K562 (cell line): ENCODE data around the gene CD34. TPM values are rescaled to one million over a fixed set of nuclear protein-coding genes. Genes with fewer than 3 reads are reported as not detected.

Experiments
- ATAC-seq: fragments of 200-7000 bp; cut with Tn5 transposase; 3 replicates; pipeline ENCODE4 v1.9.1; 2020; ENCODE audit warnings: moderate library complexity
- BruUV-seq: library from RNA; stranded (reverse); fragments of 400-500 nt; replicated peaks from 2 replicates; lab custom pipeline; 2021; lab: Mats Ljungman, UMichigan
- CTCF ChIA-PET: fragments of 300-600 bp; formaldehyde crosslinking; extraction: SDS; loops from one replicate; lab custom pipeline; 2021; ENCODE audit warnings: low intra/inter-chr PET ratio; lab: Yijun Ruan, JAX
- POLR2A ChIA-PET: fragments of 300-600, 350-650 bp; sonication (Branson Sonifier 250); formaldehyde crosslinking; extraction: SDS; loops from one replicate; lab custom pipeline; 2021; ENCODE audit warnings: antibody characterized with exemption, inconsistent platforms; lab: Yijun Ruan, JAX
- DNase-seq, 4 experiments: peaks; one replicate each; pipeline versions ENCODE4 v3.0.0 to v3.0.0-alpha.2; 2011 to 2018; ENCODE audit warnings: low spot score in 3 of 4, mixed read lengths in 3 of 4; ENCODE audit errors: extremely low read depth in 1 of 4
- FAIRE-seq: peaks from 2 replicates; lab custom pipeline; 2011; peaks lifted over from hg19 to GRCh38; lab: Jason Lieb, UNC
- H2AFZ ChIP-seq: 2 replicates; pipeline ENCODE4 v1.6.0; 2011; ENCODE audit warnings: low read depth, low read length, control low read depth, inconsistent platforms
- H3K27ac ChIP-seq: fragments of 200-600 bp; 3 replicates; pipeline ENCODE4 v1.8.0; 2011; ENCODE audit warnings: low read depth, mild to moderate bottlenecking, control low read depth, inconsistent platforms, low read length, moderate library complexity, mixed read lengths; ENCODE audit errors: extremely low read depth
- H3K27me3 ChIP-seq, 2 experiments: fragments of 300-600 bp in 1 of 2; 2 replicates in 1 of 2; 3 replicates in 1 of 2; pipeline versions ENCODE4 v1.6.0 to v1.8.0; 2011; ENCODE audit warnings: inconsistent platforms in 2 of 2, low read length in 2 of 2, mild to moderate bottlenecking in 1 of 2, mixed read lengths in 1 of 2, moderate library complexity in 1 of 2; ENCODE audit not compliant: control insufficient read depth in 2 of 2, insufficient read depth in 2 of 2
- H3K36me3 ChIP-seq: fragments of 300-600 bp; 3 replicates; pipeline ENCODE4 v1.8.0; 2011; ENCODE audit warnings: mild to moderate bottlenecking, low read length, inconsistent platforms; ENCODE audit not compliant: control insufficient read depth, insufficient read depth
- H3K4me1 ChIP-seq, 2 experiments: fragments of 200-600 bp in 1 of 2; replicated peaks in 1 of 2; 2 replicates in 1 of 2; 3 replicates in 1 of 2; pipeline versions ENCODE4 v1.5.1 to v1.8.0; 2011; ENCODE audit warnings: inconsistent platforms in 2 of 2, low read length in 2 of 2, mild to moderate bottlenecking in 1 of 2, mixed read lengths in 1 of 2, moderate library complexity in 1 of 2; ENCODE audit not compliant: control insufficient read depth in 2 of 2, insufficient read depth in 2 of 2
- H3K4me2 ChIP-seq: 2 replicates; pipeline ENCODE4 v1.6.1; 2011; ENCODE audit warnings: low read length, control low read depth, inconsistent platforms, mixed read lengths; ENCODE audit not compliant: insufficient read depth
- H3K4me3 ChIP-seq: fragments of 200-600 bp; sonication (generic), shearing (Covaris generic); 2 replicates; pipeline ENCODE4 v1.5.1; 2016; ENCODE audit warnings: control low read depth, inconsistent platforms
- H3K79me2 ChIP-seq: fragments of 200-600 bp; 3 replicates; pipeline ENCODE4 v1.8.0; 2011; ENCODE audit warnings: low read length, inconsistent platforms; ENCODE audit not compliant: control insufficient read depth, insufficient read depth
- H3K9ac ChIP-seq, 2 experiments: 2 replicates each; pipeline versions ENCODE4 v1.6.0 to v1.6.1; 2011; ENCODE audit warnings: low read depth in 2 of 2, low read length in 2 of 2, control low read depth in 1 of 2, inconsistent platforms in 1 of 2, mild to moderate bottlenecking in 1 of 2, mixed read lengths in 1 of 2; ENCODE audit not compliant: insufficient read depth in 1 of 2
- H3K9me1 ChIP-seq: one replicate; pipeline ENCODE4 v1.6.0; 2011; ENCODE audit warnings: inconsistent platforms, mild to moderate bottlenecking, low read length, moderate library complexity; ENCODE audit not compliant: control insufficient read depth, insufficient read depth
- H3K9me3 ChIP-seq: replicated peaks from 2 replicates; pipeline ENCODE4 v1.5.1; 2011; ENCODE audit warnings: low read depth, low read length, inconsistent platforms; ENCODE audit not compliant: control insufficient read depth, insufficient read depth
- H4K20me1 ChIP-seq: replicated peaks from 2 replicates; pipeline ENCODE4 v1.6.1; 2011; ENCODE audit warnings: low read length, inconsistent platforms, mixed read lengths; ENCODE audit not compliant: control insufficient read depth, insufficient read depth
- ASH1L ChIP-seq: fragments of 450-650 bp; IDR thresholded peaks from 2 replicates; pipeline ENCODE4 v1.6.1; 2018; ENCODE audit warnings: borderline replicate concordance, mild to moderate bottlenecking, low read depth; ENCODE audit not compliant: partially characterized antibody
- BCL6 ChIP-seq: fragments of 250-450 bp; sonication (Bioruptor Pico); IDR thresholded peaks from 2 replicates; pipeline ENCODE4 v1.4.0; 2020
- BRCA1 ChIP-seq, 2 experiments: fragments of 450-650 bp in 1 of 2; sonication (generic) in 1 of 2; formaldehyde crosslinking in 1 of 2; IDR thresholded peaks; 2 replicates each; pipeline versions ENCODE4 v1.5.0 to v1.6.1; 2017 to 2020; ENCODE audit warnings: mild to moderate bottlenecking in 1 of 2, missing genetic modification reagents in 1 of 2
- CTBP1 ChIP-seq: fragments of 450-650 bp; IDR thresholded peaks from 2 replicates; pipeline ENCODE4 v1.6.1; 2016; ENCODE audit warnings: borderline replicate concordance
- FOXA1 ChIP-seq: fragments of 450-650 bp; IDR thresholded peaks from 2 replicates; pipeline ENCODE4 v1.6.1; 2016; ENCODE audit warnings: mild to moderate bottlenecking, borderline replicate concordance
- GATAD2B ChIP-seq: fragments of 450-650 bp; IDR thresholded peaks from 2 replicates; pipeline ENCODE4 v1.6.1; 2017; ENCODE audit warnings: mild to moderate bottlenecking, borderline replicate concordance
- HMBOX1 ChIP-seq: sonication (generic); IDR thresholded peaks from 2 replicates; pipeline ENCODE4 v1.6.1; 2016
- HOXB6 ChIP-seq: fragments of 250-450 bp; sonication (Bioruptor Pico); IDR thresholded peaks from 2 replicates; pipeline ENCODE4 v1.5.1; 2022; ENCODE audit warnings: mild to moderate bottlenecking, borderline replicate concordance
- KAT7 ChIP-seq: sonication (generic); formaldehyde crosslinking; IDR thresholded peaks from 2 replicates; pipeline ENCODE4 v1.8.0; 2022; ENCODE audit warnings: missing genetic modification reagents, mild to moderate bottlenecking, borderline replicate concordance
- LEF1 ChIP-seq: fragments of 450-650 bp; IDR thresholded peaks from 2 replicates; pipeline ENCODE4 v1.6.1; 2016; ENCODE audit warnings: mild to moderate bottlenecking
- MTA1 ChIP-seq: fragments of 450-650 bp; IDR thresholded peaks from 2 replicates; pipeline ENCODE4 v1.6.1; 2017; ENCODE audit warnings: borderline replicate concordance
- NCOA2 ChIP-seq, 2 experiments: fragments of 450-650 bp; IDR thresholded peaks; 2 replicates each; pipeline ENCODE4 v1.6.1; 2018; ENCODE audit warnings: mild to moderate bottlenecking in 2 of 2, moderate library complexity in 1 of 2; ENCODE audit not compliant: partially characterized antibody in 2 of 2
- NCOA6 ChIP-seq: fragments of 450-650 bp; IDR thresholded peaks from 2 replicates; pipeline ENCODE4 v1.6.1; 2017; ENCODE audit warnings: mild to moderate bottlenecking
- NFIC ChIP-seq: fragments of 450-650 bp; IDR thresholded peaks from 2 replicates; pipeline ENCODE4 v1.6.1; 2017; ENCODE audit warnings: mild to moderate bottlenecking, inconsistent platforms
- NR4A1 ChIP-seq, 2 experiments: fragments of 250-450 bp in 1 of 2; fragments of 450-650 bp in 1 of 2; sonication (Bioruptor Pico) in 1 of 2; IDR thresholded peaks; 2 replicates each; pipeline versions ENCODE4 v1.4.0 to v1.6.1; 2016 to 2020; ENCODE audit warnings: mild to moderate bottlenecking in 2 of 2, missing compliant biosample characterization in 1 of 2, missing genetic modification characterization in 1 of 2, moderate library complexity in 1 of 2
- POU5F1 ChIP-seq: fragments of 150-350 bp; IDR thresholded peaks from 2 replicates; pipeline ENCODE4 v1.6.1; 2014; ENCODE audit warnings: borderline replicate concordance, low read length, low read depth, mild to moderate bottlenecking; ENCODE audit not compliant: partially characterized antibody
- SPI1 ChIP-seq: IDR thresholded peaks from 2 replicates; pipeline ENCODE4 v1.6.1; 2011; ENCODE audit warnings: low read depth, low read length, control low read depth, borderline replicate concordance
- TARDBP ChIP-seq: fragments of 450-650 bp; IDR thresholded peaks from 2 replicates; pipeline ENCODE4 v1.6.1; 2016
- ZNF354B ChIP-seq: fragments of 250-450 bp; sonication (Bioruptor Pico); IDR thresholded peaks from 2 replicates; pipeline ENCODE4 v1.4.0; 2020
- ZNF408 ChIP-seq: fragments of 250-450 bp; sonication (Bioruptor Pico); IDR thresholded peaks from 2 replicates; pipeline ENCODE4 v1.4.0; 2020; ENCODE audit warnings: low read depth, mild to moderate bottlenecking, moderate library complexity
- WGBS: fragments of 100-300 bp; shearing (Covaris generic); methylation state at CpG from one replicate; pipeline ENCODE4 v1.1.6; 2016; ENCODE audit warnings: low coverage, mixed read lengths; ENCODE audit not compliant: insufficient coverage; ENCODE audit errors: missing lambda C conversion rate; 5-methylcytosine and 5-hydroxymethylcytosine counted together
- in situ Hi-C: fragments of 300-500 bp; cut with MboI; formaldehyde crosslinking; loops from 4 replicates; pipeline ENCODE4 v1.15.0; 2018; ENCODE audit warnings: inconsistent platforms, mixed read lengths
- intact Hi-C: fragments of 100-400 bp; cut with micrococcal nuclease; formaldehyde crosslinking; loops from 2 replicates; pipeline ENCODE4 v1.14.2; 2022
- polyA plus RNA-seq, 8 experiments: library from polyadenylated mRNA; depleted of rRNA in 4 of 8; stranded (reverse) in 5 of 8; unstranded in 3 of 8; fragments of >200 nt; fragmentation: Nextera tagmentation in 2 of 8; fragmentation: Illumina TruSeq in 1 of 8; extraction: Ambion mirVana in 2 of 8; extraction: Trizol in 1 of 8; gene quantifications; 2 replicates each; pipeline versions ENCODE4 v1.2.1 to v1.2.3, GENCODE V29; 2011 to 2014; ENCODE audit warnings: inconsistent platforms in 1 of 8, missing spikeins in 1 of 8
- total RNA-seq, 7 experiments: library from RNA; depleted of rRNA in 6 of 7; stranded (reverse); fragments of >200 nt in 6 of 7; fragmentation: Illumina TruSeq in 2 of 7; extraction: Trizol in 2 of 7; gene quantifications; 2 replicates each; pipeline versions ENCODE4 v1.2.1 to v1.2.3, GENCODE V29; 2011 to 2021; ENCODE audit warnings: low replicate concordance in 1 of 7

Gene CD34
- total and polyA plus RNA-seq, 9 of the 15 experiments (the other 6 are each of a cell fraction or from before 2014, with no cell fraction given): not detected

DNA sequence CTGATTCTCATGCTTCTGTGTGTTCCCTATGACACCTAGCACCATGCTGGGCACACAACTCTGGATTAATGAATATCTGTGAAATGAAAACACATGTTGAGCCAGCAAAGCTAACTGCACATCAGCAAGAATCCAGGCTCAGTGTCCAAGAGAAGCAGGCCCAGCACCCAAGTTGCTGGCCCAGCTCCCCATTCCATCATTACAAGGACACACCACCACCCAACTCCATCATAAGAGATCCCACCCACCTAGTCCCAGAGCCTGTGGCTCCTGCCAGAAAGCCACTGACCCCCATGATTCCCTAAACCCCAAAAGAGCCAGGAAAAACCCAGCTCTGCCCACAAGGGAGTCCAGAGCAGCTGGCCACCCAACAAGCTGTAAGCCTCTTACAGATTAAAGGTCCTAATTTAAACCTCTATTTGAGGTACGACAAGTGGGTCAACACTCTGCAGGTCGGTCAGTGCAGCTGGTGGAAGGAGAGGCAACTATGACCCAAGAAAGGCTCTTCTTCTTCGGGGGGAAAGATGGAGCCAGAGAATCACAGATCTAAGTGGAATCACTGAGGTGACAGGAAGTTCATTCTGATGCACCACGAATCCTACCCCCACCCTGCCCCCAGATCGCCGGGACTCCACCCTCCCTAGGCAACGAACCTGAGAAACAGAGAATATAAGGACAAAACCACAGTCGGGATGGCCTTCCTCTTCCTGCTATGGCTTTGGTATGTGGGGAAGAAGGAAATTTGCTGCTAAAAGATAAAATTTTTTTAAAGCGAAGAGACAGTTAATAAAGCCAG is 58.2 kb downstream of the CD34 start:
- FAIRE-seq (no peak), ATAC-seq (no peak), DNase-seq (no peak)
- ChIA-PET POLR2A (interaction anchor here (0.6 to 1.3 kb wide), 5 partner anchors 11 to 917 kb away, joined by 3 to 4 read pairs (median 3); no protein-coding TSS in a partner anchor), CTCF (no interaction called here)
- H3K27ac ChIP-seq: no peak overlapping the region
- no peak overlapping the region for H3K4me3 ChIP-seq
- no peak overlapping the region for H3K9ac ChIP-seq
- no peaks in the 10 kb centered on the region for H3K9me1 ChIP-seq
- H4K20me1 ChIP-seq: no peaks in the 10 kb centered on the region; the same call in 1 of the 2 replicates
- WGBS: 37% methylated on average over 9 of the region's 9 CpGs
- no peak overlapping the region for H2AFZ ChIP-seq
- H3K27me3 ChIP-seq: no peaks in the 10 kb centered on the region
- H3K36me3 ChIP-seq: no peaks in the 10 kb centered on the region
- in situ Hi-C loops (no loop called here), intact Hi-C loops (no loop called here)
- no peaks in the 10 kb centered on the region for H3K9me3 ChIP-seq
- BruUV-seq: no TSS peak
- H3K79me2 ChIP-seq: no peaks in the 10 kb centered on the region
- H3K4me1 ChIP-seq: peaks cover 0 to 26% of the 10 kb centered on the region in 2 experiments; a peak in 4 of 5 replicates
- TF ChIP-seq NCOA6: no peak
- TF ChIP-seq ZNF354B (CRISPR knock-in tag): no peak
- no peak for TF ChIP-seq LEF1
- no peak for TF ChIP-seq FOXA1
- no peak for TF ChIP-seq POU5F1
- no peak for TF ChIP-seq NR4A1 (CRISPR knock-in tag; IDR thresholded peaks at IDR 0.05)
- TF ChIP-seq NR4A1 (tag; IDR thresholded peaks at IDR 0.05): no peak
- no peak for TF ChIP-seq ZNF408 (CRISPR knock-in tag)
- TF ChIP-seq SPI1: no peak
- TF ChIP-seq CTBP1: no peak
- TF ChIP-seq NFIC: no peak
- TF ChIP-seq HMBOX1: no peak
- no peak for TF ChIP-seq KAT7 (CRISPR knock-in tag)
- no peak for TF ChIP-seq NCOA2 (IDR thresholded peaks at IDR 0.05; ENCODE audit: partially characterized antibody in 2 of 2)
- no peak for TF ChIP-seq TARDBP
- no peak for TF ChIP-seq HOXB6 (CRISPR knock-in tag)
- TF ChIP-seq MTA1: no peak
- TF ChIP-seq BRCA1 (IDR thresholded peaks at IDR 0.05): no peak
- no peak for TF ChIP-seq BRCA1 (CRISPR knock-in tag; IDR thresholded peaks at IDR 0.05)
- TF ChIP-seq GATAD2B: no peak
- no peak for TF ChIP-seq ASH1L
- TF ChIP-seq BCL6: no peak
- no peak overlapping the region for H3K4me2 ChIP-seq
